DMS153 (cell line): ENCODE results near the gene RASA4B.
"Not testable (repeated sequence)": the region's sequence is repeated elsewhere in the genome, so short reads cannot be mapped to it uniquely, and the experiment has no call there.

ENCODE experiments used
- DNase-seq: peaks from one replicate; lab custom pipeline; 2025; lab: John Stamatoyannopoulos, UW

RASA4B gene

DNA sequence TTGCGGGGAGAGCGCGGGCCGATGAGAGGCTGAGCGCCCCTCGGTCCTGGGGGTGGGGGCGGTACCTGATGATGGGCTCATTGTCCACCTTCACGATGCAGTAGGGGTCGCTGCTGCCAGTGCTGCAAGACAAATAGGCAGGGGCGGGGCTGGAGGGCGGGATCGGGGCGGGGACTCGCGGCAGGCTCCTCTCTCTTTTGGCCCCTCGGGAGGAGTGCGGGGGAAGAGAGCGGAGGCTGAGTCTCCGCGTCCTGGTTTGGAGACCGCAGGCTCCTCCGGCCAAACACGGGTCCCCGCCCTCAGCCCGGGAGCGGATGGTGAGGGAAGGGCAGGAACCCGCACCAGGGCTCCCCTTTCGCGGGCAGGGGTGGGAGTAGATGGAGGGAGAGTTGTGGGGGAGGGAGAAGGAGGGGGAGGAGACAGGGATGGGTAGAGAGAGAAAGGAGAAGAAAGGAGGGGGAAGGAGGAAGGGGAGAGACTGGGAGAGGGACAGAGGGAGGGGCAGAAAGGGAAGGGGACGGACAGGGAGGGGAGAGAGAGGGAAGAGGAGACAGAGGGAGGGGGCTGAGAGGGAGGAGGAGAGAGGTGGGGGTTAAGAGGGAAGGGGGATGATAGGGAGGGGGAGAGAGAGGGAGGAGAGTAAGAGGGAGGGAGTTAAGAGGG lies 5.6 kb downstream of the RASA4B start:
- DNase-seq: not testable (repeated sequence)

DNA sequence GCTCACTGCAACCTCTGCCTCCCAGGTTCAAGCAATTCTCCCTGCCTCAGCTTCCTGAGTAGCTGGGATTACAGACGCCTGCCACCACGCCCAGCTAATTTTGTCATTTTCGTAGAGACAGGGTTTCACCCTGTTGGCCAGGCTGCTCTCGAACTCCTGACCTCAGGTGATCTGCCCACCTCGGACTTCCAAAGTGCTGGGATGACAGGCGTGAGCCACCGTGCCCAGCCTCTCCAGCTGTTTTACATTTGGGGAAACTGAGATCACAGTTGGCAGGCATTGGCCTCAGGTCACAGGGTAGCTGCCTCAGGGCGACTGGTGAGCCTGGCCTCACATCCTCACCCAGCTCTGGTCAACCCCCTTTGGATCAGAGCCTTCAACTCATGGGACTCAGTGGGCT lies 7.0 kb downstream of the RASA4B start:
- not testable (repeated sequence) for DNase-seq

GRCh38 chr7:102507410-102508088 lies 10.0 kb downstream of the RASA4B start:
- DNase-seq: not testable (repeated sequence)

GRCh38 chr7:102505298-102506185 lies 12.0 kb downstream of the RASA4B start:
- DNase-seq: not testable (repeated sequence)

GRCh38 chr7:102503141-102503540 lies 14.4 kb downstream of the RASA4B start:
- not testable (repeated sequence) for DNase-seq

DNA sequence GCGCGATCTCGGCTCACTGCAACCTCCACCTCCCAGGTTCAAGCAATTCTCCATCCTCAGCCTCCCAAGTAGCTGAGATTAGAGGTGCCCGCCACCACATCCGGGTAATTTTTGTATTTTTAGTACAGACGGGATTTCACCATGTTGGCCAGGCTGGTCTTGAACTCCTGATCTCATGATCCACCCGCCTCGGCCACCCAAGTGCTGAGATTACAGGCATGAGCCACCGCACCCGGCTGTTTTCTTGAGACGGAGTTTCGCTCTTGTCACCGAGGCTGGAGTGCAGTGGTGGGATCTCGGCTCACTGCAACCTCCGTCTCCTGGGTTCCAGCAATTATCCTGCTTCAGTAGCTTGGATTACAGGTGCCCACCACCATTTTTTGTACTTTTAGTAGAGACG lies 19.3 kb downstream of the RASA4B start:
- DNase-seq: not testable (repeated sequence)

DNA sequence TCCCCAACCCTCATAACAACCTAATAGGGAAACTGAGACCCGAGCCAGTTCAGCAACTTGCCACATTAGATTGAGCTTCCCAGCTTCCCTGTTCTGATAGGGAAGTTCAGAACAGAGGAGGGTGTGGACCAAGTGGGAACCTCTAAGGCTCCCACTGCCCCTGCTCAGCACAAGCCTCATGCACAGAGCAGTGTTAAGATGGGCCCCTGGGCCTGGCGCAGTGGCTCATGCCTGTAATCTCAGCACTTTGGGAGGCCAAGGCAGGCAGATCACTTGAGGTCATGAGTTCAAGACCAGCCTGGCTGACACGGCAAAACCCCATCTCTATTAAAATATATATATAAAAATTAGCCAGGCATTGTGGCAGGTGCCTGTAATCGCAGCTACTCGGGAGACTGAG lies 20.3 kb downstream of the RASA4B start:
- DNase-seq: not testable (repeated sequence)

- DNase-seq: not testable (repeated sequence)
These were observed 20.7 kb downstream of the RASA4B start for GRCh38 chr7:102496861-102497260.

DNA sequence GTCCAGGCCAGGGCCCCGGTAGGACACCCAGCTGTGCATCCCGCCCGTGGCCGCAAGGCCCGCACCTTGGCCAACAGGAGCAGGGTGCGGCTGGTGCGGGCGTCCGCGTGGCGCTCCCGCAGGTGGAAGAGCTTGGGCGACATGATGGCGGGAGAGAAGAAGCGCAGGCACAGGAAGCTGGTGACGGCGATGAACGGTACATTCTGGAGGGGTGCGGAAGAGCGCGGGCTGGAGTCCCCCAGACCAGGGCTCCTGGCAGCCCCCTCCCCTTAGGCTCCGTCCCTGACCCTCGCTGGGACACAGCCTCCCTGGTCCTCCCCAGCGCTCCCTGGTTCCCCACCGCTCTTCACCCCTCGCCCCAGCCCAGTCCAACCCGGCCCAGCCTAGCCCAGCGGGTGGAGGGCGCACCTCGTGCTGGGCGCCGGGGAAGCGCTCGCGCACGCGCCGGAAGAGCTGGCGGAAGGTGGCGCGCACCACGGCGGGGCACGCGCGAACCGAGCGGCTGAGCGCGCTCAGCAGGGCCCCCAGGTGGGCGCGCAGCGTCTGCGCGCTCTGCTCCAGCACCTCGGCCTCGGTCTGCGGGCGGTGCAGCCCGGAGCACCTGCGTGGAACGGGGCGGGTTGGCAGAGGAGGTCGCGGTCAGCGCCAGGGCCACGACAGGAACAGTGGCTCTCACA lies 23.0 kb downstream of the RASA4B start:
- not testable (repeated sequence) for DNase-seq

- not testable (repeated sequence) for DNase-seq
These were observed 23.6 kb downstream of the RASA4B start for GRCh38 chr7:102494026-102494425.

DNA sequence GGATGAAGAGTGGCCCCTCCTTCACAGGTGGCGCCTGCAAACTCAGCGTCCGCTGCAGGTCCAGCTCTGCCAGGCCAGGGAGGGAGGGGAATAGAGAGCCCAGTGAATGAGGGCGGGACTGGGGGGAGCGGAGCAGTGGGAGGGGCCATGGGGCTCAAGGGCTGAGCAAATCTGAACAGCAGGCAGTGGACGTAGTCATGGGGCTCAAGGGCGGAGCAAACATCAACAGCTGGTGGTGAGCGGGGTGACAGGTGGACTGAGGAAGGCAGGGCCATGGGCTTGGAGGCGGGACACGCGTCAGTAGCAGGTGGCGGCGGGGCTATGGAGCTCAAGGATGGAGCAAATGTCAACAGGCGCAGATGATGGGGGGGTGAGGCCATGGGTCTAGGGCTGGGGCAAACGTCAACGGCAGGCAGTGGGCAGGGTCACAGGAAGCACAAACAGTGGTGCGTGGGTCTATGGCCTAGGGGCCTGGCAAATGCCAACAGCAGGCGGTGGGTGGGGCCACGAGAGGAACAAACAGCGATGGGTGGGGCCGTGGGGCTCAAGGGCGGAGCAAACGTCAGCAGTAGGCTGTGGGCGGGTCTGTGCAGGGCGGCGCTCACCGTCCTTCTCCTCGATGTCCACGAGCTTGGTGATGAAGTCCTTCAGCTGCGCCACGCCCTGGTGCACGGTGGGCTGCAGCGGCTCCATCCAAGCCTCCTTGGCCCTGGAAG lies 24.2 kb downstream of the RASA4B start:
- DNase-seq: not testable (repeated sequence)

DNA sequence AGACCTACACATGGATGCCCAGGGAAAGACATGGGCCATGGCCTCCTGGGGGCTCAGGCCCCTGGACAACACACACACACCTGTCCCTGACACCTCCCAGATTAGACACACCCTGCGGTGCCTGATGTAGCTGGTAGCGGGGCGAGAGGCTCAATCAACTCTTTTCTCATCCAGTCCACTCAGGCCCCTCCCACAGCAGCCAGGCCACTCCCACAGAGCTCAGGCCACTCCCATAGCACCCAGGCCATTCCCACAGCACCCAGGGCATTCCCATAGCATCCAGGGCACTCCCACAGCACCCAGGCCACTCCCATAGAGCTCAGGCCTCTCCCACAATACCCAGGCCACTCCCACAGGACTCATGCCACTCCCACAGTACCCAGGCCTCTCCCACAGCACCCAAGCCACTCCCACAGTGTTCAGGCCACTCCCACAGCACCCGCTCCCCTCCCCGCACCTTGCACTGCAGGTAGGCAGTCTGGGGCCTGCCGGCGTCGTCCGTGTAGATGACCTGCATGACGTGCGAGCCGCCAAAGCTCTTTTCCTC lies 27.0 kb downstream of the RASA4B start:
- not testable (repeated sequence) for DNase-seq

DNA sequence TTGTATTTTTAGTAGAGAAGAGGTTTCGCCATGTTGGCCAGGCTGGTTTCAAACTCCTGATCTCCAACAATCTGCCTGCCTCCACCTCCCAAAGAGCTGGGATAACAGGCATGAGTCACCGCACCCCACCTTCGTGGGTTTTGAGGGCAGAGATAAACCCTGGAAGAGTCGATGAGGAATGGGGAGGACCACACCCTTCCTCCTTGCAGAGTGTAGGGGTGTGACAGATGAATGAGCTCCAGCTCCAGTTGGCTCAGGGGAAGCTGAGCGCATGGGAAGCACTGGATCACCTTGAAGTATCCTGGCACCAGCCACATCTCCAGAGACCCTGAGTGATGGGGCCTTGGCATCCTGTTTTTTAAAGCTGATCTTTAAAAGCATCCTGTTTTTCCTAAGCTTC lies 33.3 kb downstream of the RASA4B start:
- DNase-seq: not testable (repeated sequence)

GRCh38 chr7:102481962-102482361 lies 35.6 kb downstream of the RASA4B start:
- not testable (repeated sequence) for DNase-seq

GRCh38 chr7:102479982-102480637 lies 37.5 kb downstream of the RASA4B start:
- not testable (repeated sequence) for DNase-seq

- not testable (repeated sequence) for DNase-seq
These were observed 38.4 kb downstream of the RASA4B start for GRCh38 chr7:102479209-102479584.

DNA sequence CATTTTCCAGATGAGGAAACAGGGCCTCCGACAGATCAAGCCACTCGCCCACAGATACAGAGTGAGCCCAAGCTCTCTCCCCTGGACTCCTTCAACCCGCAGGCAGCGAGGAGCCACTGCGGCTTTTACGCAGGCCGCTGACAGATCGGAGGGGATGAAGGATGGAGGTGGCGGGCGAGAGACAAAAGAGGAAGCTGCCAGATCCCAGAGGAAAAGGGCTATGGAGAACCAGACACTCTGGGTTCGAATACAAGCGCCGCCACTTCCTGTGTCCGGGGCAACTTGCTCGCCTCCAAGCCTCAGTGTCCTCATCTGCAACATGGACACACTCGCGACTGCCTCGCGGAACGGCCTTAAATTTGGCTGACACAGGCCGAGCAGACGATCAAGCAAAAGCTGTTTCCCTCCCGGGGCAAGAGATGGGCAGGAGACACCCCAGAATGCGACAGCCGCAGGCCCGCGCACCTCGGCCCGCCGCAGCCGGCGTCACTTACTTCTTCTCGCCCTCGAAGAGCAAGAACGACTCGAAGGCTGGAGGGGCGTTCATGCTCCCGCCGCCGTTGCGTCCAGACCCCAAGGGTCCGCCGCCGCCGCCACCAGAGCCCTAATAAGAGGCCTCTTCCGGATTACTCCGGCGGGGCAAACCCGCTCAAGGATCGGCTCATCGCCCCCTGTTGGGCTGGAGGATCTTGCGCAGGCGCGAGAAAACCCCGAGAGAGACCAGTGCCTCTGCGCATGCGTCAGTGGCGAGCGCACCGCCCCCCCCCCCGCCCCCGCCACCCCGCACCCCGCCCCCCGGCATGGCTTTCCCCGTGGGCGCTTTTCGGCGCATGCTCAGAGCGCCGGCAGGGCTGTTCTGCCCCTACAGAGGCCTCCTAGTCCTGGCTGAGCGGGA lies 39.0 kb downstream of the RASA4B start, which contains the start of gene POLR2J:
TSS of gene POLR2J (minus strand) at position 609 of the 895 bp plus-strand sequence. CDS start at position 547, 62 bp downstream.
- not testable (repeated sequence) for DNase-seq

DNA sequence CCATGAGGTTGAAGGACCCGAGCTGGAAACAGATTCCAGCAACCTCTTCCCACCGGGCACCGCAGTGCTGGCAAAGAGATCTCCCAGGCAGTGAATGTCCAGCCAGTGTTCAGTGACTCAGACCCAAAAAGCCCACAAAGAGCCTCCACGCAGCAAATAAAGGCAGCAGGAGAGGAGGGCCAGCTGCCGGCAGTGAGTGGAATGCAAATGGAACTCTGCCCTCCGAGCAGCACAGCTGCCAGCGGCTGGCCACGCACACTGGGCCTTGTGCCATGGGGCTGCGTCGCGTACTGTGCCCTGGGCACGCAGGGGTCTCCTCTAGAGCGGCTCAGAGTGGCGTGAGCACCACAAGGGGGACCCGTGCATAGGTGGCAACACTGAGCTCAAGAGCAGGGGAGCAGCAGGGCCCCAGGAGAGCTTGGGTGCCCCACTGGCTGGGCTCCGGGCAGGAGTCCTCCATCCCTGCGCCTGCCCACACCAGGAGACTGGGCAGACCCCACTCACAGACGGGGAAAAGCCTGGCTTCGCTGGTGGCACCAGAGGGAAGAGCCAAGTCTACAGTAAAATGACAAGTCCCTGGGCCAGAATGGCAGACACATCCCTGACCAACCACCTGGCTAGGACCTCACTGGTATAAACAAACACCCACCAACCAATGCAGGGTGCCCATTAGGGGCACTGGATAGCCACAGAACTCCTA lies 42.7 kb downstream of the RASA4B start:
- not testable (repeated sequence) for DNase-seq

DNA sequence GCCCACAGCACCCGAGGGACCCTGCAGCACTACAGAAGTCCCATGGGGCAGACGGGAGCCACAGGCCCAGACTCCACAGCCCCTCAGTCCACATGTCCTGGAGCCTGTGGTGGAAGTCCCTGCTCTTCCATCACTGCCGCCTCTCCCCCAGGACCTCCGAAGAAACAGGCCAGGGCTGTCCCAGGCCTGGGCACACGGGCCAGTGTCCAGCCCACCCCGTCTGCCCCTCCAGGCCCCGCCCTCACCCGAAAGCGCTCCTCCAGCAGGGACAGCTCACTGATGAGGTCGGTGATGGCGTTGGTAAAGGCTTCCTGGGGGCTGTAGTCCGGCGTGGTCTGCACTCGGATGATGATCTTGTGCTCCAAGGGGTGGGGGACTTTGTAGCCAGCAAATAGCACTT lies 43.5 kb downstream of the RASA4B start:
- not testable (repeated sequence) for DNase-seq
